IPS-NIHi7 (cell line): Measurements from ENCODE around the gene POLDIP2.

Source experiments
- DNase-seq: peaks from one replicate; pipeline ENCODE4 v3.0.0; 2012; ENCODE audit warnings: mixed read lengths; ENCODE audit errors: extremely low spot score

POLDIP2 gene

DNA sequence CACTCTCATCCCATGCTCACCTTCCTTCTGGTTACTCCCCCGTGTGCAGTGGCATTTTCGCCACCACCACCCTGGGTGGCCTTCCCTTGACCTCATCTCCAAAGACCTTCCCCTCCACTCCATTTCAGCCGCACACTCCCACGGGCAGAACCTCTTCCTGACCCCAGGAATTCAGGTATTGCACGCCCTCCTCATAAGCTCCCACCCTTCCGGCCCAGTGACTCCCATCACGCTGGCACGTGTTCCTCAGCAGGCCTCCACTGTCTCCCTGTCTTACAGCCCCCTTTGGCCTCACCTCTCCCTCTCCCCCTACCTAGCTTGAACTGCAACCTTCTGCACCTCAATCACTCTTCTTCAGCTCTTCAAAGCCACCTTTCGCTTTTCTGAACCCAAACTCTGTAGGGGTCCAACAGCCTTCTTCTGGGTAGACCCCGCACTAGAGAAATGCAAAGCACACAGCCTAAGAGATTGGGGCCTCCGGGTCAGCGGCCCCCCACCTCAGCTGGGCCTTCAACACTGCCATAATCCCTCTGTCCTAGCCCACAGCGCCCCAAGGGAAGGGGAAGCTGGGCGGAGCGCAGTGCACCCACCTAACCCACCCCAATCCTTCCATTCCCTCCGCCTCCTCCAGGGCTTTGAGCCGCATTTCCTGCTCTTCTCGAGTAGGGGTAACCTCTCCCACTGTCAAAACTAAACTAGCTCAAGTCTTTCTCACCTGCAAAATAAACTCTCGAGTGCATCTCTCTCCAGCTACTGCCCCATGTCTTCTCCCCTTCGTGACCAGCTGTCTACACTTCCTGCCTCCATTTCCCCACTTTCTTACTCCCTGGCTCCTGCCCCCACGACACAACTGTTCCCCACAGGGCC, 40.0 kb downstream of the POLDIP2 start:
- DNase-seq, result no peak

DNA sequence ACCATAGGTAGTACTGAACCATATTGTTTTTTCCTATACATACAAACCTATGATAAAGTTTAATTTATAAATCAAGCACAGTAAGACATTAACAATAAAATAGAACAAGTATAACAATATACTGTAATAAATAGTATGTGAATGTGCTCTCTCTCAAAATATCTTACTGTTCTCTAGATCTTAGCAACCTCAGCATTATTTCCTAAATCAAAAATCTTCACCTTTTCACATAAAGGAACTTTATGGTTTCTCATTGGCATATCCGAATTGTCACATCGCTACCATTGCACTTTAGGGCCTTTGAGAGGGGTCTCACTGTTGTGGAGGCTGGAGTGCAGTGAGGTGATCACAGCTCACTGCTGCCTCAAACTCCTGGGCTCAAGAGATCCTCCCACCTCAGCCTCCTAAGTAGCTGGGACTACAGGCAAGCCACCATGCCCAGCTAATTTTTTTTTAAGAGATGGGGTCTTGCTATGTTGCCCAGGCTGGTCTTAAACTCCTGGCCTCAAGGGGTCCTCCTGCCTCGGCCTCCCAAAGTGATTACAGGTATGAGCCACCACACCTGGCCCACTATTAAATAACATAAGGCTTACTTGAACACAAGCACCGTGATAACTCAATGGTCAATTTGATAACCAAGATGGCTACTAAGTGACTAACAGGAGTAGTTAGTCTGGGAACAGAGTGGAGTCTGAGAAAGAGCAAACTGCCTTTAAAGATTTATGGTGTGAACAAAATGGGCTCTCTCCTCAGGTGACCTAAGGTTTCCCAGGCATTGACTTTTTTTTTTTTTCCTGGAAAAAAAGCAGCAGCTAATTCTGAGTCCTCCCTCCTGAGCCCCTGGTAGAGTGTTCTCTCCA, 41.3 kb downstream of the POLDIP2 start:
- no peak for DNase-seq

DNA sequence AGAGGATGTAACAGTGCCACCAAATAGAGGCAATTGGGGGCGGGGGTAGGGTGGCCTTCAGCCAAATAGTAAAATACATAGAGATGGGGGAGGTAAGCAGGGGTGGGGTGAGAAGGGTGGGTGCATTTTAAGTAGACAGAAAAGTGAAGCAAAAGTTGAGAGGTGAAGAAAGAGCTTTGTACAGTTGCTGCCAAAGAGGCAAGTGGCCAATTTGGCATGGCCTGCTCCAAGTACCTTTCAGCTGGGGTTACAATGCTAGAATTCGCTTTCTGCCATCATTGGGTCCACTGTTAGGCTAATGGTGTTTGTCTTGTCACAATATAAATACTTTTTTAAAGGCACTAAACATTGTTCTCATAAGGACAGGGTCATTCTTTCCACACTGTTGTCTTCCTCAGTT, 43.5 kb downstream of the POLDIP2 start:
- no peak for DNase-seq

DNA sequence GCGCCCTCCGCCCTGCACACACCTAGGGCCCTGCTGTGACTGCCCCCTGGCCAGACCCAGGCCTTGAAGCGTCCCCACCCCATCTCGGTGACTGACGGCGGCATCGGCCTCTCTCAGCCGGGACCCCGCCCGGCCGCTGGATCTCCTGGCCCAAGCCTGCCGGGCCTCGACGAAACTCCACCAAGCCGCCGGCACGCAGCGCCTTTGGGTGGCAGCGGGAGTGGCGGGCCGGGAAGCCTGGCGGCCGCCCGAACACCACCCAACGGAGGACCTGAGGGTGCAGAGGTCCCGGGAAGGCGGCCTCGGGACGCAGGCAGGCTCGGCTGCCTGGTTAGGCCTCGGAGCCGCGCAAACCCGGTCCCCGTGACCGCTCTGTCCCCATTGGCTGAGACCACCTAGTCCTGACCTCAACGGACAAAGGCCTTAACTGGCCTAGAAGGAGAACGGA, 50.3 kb downstream of the POLDIP2 start:
- peak; percentile 48 for DNase-seq

DNA sequence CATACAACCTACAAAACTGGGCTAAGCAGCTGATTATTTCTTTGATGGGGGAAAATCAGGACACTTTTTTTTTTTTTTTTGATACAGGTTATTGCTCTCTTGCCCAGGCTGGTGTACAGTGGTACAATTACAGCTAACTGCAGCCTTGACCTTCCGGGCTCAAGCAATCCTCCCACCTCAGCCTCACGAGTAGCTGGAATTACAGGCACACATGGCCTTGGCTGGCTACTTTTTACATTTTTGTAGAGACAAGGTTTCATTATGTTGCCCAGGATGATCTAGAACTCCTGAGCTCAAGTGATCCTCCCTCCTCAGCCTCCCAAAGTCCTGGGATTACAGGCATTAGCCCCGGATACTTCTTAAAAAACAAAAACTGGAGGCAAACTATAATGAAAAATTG, 58.9 kb downstream of the POLDIP2 start:
- DNase-seq, result no peak
